GM21447 (cell line): ENCODE results near the gene PARP12.

Source experiments
- ATAC-seq: cut with Tn5 transposase; IDR thresholded peaks from one replicate; pipeline ENCODE4 v1.9.1; 2021; ENCODE audit not compliant: unreplicated experiment

The PARP12 gene

DNA sequence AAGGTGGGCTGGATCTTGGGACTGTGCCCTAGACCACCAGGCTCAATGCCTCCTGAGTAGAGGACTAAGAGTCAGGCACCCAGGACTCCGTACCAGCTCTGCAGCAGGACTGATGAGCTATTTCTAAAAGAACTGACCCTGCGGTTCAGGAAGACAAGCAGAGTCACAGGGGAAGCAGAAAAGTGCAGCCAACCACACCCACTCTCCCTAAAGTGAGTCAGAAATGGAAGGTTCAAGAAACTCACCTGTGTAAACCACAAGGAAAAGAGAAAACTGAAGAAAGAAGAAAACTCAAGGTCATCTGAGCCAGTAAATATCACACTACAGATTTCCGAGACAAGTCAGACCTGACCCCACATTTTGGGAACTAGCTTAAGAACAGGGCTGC lies 2.5 kb downstream of the PARP12 start:
- no peak for ATAC-seq

DNA sequence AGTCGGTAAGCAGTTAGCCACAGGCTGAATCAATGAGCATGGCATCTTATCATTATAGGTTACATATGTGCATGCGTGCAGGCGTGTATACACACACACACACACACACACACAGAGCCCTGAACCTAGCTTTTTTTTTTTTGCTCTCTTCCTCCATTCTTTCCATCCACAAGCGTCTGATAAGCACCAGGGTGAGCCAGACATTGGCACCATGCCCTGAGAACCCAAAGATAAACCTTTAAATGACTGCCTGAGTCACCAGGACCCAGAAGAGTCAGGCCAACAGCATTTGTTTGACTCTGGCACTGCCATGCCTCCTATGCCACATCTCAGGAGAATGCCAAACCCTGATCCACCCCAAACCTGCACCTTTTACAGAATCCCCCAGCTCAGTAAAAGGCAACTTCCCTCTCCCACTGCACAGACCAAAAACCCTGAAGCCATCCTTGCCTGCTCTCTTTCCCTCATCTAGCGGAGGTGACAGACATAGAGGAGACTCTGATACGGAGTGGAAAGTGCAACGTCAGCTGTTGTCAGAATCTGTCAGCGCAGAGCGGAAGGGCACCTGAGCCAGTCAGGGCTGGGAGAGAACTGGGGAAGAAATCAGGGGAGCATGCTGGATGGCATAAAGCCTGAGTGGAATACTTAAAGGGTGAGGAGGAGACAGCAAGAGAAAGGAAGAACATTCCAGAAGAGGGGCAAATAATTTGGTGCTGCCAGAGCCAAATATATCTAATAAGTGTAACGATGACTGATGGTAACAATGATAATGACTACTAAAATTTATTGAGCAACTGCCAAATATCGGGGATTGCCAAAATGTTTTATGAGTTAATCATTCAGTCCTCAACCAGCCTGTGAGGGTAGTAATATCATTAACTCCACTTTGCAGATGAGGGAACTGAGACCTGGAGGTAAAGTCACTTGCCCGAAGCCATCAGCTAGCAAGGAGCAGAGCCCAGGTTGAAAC lies 3.2 kb downstream of the PARP12 start:
- ATAC-seq = no peak

DNA sequence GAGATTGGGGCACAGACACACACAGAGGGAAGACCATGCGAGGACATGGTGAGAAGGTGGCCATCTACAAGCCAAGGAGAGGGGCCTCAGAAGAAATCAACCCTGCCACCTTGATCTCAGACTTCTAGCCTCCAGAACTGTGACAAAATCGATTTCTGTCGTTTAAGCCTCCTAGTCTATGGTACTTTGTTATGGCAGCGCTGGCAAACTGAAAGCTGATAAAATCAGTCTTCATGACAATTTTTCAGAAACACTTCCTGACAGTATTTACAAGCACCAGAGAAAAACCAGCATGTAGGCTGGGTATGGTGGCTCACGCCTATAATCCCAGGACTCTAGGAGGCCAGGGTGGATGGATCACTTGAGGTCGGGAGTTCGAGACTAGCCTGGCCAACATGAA lies 4.2 kb downstream of the PARP12 start:
- ATAC-seq = no peak

DNA sequence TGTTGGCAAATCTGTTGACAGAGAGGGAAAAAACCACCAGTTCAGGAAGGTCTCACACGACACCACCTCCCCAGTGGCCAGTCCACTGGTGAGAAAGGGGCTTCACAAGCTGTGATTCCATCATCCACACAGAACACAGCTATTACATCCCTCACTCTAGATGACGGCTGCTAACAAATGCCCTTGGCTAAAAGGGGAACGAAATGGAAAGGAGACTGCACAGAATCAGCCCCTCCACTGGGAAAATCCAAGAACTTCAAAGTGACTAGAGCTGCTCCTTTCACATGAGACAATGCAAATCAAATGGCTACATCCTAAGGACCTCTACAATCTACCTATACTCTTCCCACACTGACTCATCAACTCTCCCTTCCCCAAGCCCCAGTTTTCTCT lies 5.6 kb downstream of the PARP12 start:
- no peak for ATAC-seq

DNA sequence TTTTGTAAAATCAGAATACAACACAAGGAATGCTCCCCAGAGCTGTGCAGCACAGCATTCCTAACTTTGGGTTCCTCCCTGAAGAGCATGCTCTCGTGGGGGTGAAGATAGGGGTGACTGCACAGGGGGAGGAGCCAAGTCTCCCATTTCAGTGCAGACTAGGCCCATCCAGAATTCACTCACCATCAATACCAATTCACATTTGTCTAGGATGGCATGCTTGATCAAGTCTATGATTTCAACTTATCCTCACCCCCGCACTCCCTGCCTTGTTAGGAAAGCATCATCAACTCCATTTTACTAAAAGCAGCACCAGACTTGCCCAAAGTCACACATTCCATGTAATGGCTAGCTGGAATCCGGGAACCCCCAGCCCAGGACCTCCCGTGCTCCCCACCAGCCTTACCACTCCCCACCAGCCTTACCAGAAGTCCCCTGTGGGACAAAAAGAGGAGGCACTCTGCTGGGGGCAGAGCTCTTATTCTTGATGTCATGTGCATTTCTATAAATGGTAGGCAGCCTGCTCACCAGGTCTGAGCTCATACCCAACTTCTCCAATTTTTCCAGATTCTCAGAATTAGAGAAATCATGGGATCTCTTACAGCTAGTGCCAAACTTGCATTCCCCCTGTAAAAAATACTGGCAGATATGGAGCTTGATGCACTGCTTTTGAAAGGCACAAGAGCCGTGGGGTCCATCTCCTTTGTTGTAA lies 6.2 kb downstream of the PARP12 start:
- ATAC-seq = no peak

DNA sequence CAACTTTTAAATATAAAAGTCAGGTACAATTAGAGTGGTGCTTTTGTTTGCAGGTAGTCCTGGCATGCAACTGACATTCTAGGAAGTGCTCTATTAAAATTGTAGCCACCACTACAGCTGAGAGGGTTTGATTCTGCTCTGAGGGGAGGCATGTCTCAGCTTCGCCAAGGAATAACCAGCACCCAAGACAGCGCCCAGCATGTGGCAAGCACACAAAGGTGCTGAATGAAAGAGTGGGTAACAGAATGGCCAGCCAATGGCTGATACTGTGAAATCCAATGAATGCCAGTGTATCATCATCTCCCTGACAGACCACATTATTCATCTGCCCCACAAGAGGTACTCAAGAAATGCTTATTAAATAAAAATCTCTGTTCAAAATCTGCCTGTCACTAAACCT lies 6.9 kb downstream of the PARP12 start:
- ATAC-seq = no peak

DNA sequence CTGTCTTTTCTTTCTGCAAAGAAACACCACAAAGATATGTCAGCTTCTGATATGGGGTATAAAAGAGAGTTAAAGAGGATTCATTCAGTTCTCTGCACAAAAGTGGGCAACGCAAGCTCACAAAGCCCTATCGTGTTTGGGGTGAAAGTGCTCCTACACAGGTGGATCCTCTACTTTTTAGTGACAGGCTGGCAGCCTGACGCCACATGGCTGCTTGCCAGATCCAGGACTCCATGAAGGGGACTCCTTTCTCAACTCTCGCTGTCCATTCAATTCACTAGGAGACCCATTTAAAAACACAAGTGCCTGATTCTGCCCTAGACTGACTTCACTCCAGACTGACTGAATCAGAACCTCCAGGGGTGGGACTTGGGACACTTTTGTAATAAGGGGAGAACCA lies 8.0 kb downstream of the PARP12 start:
- no peak for ATAC-seq

DNA sequence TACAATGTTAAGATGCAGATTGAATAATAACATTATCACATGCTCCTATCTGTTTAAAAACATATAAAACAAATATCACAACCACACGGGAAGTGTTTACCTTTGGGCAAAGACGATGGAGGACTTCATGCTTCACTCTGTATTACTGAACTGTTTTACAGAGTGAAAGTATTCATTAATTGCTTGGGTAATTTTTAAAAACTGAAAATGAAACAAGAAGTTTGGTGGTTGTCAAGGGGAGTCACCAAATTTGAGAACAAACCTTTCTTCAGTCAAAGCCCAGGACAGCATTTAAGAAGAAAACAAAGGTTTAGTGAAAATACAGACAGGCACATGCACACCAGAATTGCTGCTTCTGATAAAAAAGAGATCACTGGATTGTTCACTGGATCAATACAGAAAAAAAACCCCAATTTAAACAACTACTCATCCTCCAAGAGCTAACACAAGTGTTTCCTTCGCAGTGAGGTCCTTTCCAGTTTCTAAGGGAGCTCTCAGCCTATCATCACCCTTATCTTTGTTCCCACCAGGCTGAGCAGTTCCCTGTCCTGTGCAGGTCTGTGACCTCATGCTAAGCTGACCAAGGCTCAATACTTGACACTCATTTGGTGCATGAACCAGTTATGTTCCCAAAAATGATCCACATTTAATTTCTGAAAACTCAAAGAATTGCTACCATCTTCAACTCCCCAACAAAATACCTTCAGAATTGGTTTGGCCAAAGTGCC lies 8.8 kb downstream of the PARP12 start:
- ATAC-seq = peak; percentile 94

DNA sequence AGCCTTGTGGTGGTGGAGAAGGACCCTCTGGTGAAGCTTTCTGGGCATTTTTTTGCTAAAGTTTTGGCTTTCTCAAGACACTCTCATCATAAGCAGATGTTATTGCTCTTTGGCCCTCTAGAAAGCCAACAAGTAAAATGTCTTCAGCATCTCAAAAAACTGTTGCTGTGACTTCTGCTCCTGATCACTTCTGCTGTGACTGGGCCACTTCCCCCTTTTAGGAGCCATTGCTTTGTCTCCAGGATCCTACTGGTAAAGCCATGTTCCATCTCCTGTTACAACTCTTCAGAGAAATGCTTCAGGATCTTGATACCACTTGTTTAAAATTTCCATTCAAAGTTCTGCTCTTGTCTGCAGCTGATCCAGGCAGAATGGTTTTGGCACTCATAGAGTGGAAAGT lies 10.9 kb downstream of the PARP12 start:
- ATAC-seq = no peak

DNA sequence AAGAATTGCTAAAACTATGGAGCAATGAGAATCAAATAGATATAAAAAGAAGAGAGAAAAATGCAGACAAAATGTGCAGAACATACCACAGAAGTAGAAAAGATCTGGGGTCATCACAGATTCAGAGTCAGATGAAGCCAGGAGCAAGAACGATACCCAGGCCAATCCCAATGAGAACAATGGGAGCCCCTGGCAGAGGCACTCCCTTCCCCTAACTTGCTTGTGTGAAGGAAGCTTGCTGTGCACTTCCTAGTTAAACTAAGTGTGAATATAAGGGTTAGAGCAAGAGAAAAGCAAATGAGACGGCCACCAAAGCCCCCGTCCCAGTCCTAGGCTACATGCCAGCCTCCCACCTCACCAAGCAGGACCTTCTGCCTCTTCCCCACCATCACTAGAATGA lies 12.7 kb downstream of the PARP12 start:
- ATAC-seq = no peak

DNA sequence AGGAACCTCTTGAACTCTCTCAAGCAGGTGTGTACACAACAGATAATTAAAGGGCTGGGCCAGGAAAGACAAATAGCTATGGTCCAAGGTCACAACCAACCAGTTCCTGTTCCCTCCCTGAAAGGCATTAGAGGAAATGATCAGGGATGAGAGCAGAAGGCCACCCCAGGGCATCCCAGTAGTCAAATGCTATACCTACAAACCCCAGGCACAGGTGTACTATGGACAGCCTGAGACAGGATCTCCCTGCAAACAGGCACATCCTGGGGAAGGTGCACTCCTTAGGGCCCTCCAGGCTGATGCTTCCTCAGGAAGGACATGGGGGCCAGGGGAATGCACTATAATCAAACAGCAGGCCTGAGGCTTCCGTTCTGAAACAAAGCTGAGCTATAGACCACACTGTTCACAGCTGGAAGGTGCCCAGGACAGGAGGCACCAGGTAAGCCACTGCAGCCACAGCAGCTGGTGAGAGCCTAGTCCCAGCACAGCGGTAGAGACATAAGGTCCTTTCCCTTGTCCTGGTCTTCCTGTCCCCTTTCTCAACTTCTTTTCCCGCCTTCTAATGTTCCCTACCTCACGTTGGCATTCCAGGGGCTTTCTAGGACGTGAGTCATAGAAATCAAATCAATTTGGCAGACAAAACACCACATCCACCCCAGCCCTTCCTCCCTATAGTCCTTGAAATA lies 13.3 kb downstream of the PARP12 start:
- no peak for ATAC-seq

DNA sequence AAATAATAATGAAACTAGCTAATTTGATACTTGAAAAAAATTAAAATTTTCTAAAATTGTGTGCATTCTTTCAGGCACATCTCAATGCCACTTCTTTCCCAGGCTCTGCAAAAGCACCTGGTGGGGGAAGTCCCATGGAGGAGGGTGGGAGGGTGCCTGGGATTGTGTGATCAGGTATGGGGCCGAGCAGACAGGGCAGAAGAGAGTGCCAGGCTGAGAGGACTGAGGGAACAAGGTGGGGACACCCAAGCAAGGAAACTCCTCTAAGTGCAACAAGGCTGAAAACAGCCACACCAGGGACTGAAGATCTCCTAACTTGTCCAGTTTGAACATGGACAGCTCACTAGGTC lies 13.8 kb downstream of the PARP12 start:
- no peak for ATAC-seq

DNA sequence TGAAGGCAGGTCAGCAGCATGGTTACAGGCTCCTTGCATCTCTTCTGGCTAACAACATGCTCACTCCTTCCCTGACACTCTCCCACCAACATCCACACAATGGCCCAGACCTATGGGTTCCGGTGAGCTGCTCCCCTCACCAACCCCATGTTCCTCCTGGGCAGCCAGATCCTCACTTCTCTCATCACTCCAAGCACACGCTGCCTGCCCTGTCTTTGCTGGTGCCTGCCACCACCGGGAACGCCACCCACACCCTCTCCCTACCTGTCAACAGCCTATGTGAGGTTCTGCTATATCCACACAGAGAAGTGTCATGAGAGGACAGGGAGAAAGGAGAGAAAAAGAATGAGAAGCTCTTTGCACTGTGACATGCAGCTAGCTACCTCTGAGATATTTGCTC lies 14.6 kb downstream of the PARP12 start:
- no peak for ATAC-seq

DNA sequence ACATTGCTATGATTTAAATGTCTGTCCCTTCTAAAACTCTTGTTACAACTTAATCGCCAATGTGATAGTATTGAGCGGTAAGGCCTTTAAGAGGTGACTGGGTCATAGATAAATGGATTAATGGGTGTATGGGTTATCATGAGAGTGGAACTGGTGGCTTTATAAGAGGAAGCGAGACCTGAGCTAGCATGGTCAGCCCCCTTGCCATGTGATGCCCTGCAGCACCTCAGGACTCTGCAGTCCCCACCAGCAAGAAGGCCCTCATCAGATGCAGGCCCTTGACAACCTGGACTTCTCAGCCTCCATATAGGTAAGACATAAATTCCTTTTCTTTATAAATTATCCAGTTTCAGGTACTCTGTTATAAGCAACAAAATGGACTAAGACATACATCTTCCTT lies 15.6 kb downstream of the PARP12 start:
- no peak for ATAC-seq

DNA sequence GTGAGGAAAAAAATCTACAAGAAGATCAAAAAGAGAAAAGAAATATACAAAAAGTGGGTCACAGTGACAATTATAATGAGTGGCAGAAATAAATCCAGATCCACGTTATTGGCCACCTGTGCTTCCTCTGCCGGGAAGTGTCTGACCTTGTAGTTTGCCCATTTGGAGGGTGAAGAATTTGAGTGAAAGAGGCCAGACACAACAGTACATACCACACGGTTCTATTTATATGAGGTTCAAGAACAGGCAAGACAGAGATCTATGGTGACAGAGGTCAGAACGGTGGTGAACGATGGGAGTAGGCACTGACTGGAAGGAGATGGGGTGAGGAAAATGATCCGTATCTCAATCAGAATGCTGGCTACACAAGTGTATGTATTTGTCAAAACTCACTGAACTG lies 17.1 kb downstream of the PARP12 start:
- ATAC-seq = no peak

DNA sequence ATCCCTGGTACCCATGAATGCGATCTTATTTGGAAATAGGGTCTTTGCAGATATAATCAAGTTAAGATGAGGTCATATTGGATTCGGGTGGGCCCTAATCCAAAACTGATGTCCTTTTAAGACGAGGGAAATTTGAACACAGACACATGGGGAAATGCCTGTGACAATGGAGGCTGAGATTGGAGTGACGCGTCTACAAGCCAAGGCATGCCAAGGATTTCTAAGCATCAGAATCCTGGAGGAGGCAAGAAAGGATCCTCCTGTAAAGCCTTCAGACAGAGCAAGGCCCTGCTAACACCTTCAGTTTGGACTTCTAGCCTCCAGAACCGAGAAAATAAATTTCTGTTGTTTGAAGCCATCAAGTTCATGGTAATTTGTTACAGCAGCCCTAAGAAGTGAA lies 18.5 kb downstream of the PARP12 start:
- ATAC-seq = no peak

DNA sequence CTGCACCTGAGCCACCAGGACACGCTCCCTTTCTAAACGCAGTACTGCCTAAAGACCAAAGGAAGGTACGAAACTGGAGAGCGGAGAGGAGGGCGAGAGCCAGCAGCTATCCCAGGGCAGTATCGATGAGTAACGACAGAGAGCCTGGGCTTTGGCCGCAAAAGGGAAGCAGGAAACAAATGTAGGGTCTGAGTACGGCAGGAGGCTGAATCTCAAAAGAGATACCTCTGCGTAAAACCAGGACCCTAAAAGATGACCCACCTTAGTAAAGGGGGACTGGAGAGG lies 20.4 kb downstream of the PARP12 start:
- no peak for ATAC-seq

DNA sequence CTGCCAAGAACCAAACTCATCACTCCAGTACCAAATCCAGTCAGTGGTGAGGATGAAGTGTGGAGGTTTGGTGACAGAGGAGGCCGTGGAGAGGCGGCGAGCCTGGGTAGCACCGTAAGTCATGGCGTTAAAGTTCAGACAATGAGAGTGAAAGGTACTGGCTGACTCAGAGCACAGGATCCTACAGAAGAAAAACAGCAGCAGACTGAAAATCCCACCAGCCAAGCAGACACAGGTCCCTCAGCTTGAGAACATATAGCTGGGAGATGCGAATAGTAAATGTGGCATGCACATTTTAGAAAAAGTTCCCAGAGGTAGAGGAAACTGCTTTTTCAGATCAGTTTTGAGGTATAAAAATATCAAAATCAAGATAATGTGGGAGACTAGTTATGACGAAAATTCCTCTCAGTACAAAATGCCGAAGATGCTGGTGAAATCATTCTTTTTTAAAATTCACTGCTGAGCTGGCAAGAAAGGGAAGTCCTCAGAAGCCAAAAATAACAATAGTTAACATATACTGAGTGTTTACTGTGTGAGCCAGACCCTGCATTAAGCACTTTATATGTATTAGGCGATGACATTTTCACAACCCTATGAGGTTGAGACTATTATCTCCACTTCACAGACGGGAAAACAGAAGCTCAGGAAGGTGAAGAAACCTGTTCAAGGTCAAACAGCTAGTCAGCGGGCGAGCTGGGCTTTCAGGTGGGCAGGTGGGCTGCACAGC lies 20.9 kb downstream of the PARP12 start:
- ATAC-seq = no peak

DNA sequence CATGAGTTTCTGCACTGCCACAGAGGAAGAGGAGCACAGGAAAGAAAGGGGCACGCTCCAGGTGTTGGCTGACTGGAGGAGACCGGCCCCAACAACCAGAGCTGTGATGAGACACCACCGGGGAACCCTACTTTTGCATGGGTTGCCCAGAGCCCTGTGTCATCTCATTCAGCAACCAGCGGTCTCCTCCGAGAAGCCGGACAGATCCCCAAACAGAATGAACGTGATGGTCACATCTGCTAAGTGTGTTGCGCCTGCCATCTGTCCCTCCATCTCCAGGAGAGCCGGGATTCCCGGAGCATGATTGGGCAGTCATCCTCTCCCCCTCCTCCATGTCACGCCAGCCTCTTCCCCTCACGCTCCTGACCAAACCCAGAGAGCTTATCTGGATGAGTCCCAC lies 22.9 kb downstream of the PARP12 start:
- ATAC-seq = no peak

DNA sequence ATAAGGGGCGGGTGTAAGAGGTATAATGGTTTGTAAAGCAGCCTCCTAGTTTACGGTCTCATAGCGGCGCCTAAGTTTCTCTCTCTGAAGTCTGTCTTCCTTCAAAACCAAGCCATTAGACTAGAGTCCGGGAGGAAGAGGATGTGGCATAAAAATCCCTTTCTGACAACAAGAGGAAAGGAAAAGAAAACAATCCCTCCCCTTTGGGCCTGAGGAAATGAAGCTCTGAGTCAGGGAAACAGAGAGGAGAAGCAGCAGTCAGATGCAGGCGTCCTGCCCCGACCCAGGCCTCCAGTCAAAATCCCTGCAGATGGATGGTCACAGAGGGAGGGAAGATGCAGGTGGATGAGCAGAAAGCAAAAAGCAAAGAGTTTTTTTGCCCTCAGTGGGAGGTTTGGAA lies 23.7 kb downstream of the PARP12 start:
- ATAC-seq = no peak
